ENCODE measurements around the gene LARP1.

GRCh38 chr5:154709368-154710305 is 45.5 kb upstream of the LARP1 start:
- TF ChIP-seq CTCF (conservative IDR thresholded peaks at IDR 0.05; ENCODE audit: low read depth, low read length) (no peak), EZH2phosphoT487 (IDR thresholded peaks at IDR 0.05; ENCODE audit: borderline replicate concordance, low read length) (no peak), EZH2 (IDR thresholded peaks at IDR 0.05; ENCODE audit: low read length, unreplicated experiment) (no peak)
